Measurements from ENCODE around the gene MRPL1.
"Not testable (repeated sequence)": the region's sequence is repeated elsewhere in the genome, so short reads cannot be mapped to it uniquely, and the experiment has no call there.

MRPL1 gene

DNA sequence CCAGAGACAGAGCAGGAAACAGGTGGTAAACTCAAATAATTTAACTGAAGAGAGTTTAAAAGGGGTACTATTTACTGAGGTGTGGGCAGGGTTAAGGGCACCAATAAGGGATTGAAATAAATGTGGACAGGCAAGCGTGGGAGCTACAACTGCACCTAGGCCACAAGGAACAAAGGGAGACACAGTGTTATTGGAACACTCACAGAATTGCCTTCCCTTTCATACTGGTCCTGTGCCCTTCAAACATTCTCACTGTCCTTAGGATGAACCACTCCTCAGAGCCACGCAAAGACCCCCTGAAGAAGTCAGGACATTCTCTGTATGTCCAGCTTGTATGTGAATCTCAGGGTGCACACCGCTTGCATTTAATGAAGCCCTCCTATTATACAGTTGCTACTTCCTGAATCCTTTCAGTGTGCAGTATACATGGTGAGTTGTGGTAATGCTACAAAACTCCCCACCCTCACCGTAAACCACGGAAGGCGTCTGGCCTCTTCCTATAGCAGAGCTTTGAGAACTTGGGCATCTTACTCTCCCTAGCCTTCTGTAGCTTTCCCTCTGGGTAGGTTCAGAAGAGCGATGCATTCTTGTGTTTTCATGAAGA lies 9.6 kb upstream of the MRPL1 start:
- DNase-seq, result no peak

DNA sequence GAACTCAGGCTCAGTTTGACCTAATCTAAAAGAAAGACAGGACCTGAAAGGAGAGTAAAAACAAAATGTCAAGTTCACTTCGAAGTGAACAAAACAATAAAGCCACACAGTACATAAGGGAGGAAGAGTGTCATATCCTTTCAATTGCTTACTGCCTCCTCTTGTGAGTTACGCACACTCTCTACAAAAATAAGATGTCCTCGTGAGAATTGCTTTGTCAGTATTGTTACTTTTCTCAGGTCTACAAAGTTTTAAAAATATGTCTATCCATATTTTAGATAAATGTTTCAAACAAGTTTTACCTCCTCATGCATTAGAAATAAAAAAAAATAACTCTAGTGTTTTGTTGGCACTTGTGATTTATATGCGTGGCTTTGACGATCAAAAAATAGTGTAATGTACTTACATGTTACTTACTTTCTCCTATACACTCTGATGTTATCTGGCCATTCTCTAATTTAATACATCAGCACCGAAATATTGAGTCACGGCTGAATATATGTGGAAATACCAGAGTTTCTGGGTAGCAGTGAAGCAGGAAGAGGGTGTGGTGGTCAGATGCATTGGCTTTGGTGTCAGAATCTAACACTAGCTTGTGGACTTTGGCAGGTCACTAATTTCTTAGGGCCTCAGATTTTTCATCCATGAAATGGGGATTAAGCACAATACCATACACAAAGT lies 8.1 kb upstream of the MRPL1 start:
- no peak for DNase-seq

DNA sequence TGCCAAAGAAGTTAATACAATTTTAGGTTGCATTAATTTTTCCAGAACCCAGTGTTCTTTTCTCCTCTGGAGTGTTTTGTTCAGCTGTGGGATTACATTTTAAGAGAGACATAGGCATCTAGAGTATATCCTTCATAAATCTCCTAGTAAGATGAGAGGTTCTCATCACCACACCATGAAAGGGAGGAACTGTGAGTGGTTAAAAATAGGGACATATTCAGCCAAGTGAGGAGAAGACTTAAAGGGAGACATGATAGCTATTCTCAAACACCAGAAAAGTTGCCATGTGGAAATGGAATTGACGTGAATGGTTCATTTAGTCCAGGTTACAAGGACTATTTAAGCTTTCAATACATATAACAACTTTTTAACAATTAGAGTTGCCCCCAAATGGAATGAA lies 6.5 kb upstream of the MRPL1 start:
- DNase-seq, result no peak

DNA sequence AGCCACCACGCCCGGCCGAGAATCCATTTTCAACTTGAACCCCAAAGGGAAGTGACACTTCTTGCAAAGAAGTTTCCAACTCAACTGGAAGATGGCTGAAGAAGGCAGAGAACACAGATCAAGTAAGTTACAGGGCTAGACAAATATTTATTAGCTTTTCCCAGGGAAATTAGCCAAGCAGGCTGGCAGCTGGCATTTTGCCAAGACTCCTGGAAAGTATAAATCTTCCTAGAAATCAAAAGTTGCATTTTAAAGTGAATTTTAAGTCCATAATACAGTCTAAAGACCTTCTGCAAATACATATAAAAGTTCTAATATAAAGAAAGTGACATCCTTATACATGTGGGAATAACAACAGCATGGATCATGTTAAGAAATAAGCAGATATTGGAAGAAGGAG lies 3.4 kb upstream of the MRPL1 start:
- no peak for DNase-seq

DNA sequence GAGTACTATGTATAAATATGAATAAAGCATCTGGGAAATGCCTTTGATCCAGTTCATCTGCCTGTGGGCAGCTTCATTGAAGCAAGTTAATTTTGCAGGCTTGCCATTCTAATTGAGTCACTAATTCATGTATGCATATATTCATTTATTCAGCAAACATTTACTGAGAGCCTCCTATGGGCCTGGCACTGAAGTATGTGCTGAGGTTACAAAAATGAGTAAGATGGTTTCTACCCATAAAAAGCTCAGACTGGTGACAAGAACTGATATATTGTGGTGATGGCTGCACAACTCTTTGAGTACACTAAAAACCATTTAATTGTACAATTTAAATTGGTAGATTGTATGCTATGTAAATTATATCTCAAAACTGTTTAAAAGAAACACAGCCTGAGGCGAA lies 1.1 kb upstream of the MRPL1 start:
- DNase-seq, result no peak

DNA sequence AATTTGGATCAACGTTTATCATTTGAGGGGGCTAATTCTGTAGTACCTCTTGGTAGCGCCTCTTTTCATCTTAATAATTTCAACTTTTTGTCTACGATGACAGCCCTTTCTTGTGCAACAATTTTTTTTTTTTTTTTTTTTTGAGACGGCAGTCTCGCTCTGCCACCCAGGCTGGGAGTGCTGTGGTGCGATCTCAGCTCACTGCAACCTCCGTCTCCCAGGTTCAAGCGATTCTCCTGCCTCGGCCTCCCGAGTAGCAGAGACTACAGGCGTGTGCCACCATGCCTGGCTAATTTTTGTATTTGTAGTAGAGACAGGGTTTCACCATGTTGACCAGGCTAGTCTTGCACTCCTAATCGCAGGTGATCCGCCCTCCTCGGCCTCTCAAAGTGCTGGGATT lies 711 bp downstream of the MRPL1 start:
- not testable (repeated sequence) for DNase-seq

DNA sequence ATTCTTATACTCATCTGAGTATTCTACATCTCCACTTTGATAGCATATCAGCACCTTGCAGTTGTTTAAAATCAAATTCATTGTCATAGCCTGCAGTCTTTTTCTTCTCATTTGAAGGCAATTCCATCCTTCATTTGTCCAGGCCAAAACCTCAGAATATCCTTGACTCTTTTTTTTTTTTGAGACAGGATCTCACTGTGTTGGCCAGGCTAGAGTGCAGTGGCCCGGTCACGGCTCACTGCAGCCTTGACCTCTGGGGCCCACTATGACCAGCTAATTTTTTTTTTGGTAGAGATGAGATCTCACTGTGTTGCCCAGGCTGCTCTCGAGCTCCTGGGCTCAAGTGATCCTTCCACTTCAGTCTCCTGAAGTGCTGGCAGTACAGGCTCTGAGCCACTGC lies 2.6 kb downstream of the MRPL1 start:
- DNase-seq, result no peak

DNA sequence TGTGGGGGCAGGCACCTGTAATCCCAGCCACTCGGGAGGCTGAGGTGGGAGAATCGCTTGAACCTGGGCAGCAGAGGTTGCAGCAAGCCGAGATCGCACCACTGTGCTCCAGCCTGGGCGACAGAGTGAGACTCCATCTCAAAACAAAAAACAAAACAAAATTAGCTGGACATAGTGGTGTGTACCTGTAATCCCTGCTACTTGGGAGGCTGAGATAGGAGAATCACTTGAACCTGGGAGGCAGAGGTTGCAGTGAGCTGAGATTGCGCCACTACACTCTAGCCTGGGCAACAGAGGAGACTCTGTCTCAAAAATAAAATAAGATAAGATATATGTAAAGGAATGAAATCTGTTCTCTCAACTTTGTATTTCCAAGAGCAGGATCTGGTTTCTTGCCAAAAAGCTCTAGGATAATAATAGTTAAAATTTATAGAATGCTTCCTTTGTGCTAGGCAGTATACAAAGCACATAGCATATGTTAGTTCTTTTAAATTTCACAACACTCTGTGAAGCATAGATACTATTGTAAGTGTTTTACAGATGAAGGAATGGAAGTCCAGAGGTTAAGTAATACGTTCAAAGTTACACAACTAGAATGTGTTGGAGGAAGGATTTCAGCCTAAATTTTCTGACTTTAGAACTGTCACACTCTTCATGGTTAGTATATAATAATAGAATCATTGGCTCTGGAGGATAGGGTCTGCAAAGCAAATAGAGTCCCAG lies 10.3 kb downstream of the MRPL1 start:
- no peak for DNase-seq

DNA sequence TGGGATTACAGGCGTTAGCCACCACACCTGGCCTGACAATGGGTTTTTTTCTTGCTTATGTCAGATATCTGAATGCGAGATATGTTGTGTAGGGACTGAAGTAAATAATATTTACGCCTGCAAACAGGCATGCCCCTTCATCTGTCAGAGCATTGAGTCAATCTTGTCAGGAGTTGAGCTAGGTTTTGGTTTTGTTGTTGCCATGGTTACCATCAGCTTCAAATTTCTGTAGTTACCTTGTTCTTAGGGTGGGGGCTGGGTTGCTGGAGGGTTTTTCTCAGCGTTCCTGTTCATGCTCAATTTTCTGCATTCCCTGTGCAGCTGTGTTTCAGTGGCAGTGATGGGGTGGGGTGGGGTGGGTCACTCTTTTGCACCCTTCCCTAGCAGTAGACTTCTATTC lies 14.5 kb downstream of the MRPL1 start:
- DNase-seq, result no peak

DNA sequence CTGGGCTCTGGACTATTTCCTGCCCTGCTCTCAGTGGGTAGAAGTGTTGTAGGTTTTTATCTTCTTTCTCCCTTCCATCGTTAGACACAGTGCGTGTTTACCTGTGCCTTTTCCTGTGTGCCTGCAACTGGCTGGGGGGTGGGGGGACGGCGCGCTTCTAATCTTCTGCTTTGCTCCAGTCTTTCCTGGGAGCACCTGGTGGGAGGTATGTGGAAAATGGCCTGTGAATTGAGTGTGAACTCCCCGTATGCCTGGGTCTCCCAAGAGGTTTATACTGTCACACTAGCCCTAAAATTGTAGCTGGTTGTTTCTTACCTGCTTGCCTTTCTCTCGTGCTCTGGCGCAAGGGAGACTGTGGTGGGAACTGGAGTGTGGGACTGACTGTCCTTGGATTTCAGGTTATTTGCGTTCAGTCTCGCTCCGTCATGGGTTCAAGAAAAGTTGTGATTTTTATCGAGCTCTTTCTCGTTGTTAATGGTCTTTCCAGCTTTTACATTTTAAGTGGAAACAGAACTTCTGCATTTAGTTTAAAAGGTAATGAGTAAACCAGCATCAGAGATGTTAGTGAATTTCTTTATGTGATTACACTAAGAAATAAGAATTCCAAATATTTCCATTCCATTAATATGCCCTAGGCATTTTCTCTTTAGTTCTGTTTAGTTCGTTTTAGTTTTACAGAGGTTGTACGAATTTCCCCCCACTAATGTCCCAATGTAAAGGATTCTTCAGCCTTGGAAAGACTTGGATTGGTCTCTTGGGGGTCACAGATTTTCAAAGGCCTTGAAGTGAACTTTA lies 15.3 kb downstream of the MRPL1 start:
- DNase-seq, result no peak

DNA sequence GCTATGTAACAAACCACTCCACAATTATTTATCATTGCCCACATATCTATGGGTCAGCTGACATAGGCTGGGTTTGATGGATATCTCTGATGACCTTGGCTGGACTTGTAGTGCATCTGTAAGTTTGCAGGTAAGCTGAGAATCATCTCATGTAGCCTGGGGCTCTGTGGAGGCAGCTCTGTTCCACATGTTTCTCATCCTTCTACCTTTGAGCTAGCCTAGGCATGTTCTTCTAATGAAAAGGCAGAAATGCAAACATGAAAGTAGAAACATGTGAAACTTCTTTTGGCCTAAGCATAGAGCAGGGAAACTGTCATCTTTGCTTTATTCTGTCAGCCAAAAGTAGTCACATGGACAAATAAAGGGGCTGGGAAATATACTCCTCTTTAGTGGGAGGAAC lies 18.2 kb downstream of the MRPL1 start:
- no peak for DNase-seq

DNA sequence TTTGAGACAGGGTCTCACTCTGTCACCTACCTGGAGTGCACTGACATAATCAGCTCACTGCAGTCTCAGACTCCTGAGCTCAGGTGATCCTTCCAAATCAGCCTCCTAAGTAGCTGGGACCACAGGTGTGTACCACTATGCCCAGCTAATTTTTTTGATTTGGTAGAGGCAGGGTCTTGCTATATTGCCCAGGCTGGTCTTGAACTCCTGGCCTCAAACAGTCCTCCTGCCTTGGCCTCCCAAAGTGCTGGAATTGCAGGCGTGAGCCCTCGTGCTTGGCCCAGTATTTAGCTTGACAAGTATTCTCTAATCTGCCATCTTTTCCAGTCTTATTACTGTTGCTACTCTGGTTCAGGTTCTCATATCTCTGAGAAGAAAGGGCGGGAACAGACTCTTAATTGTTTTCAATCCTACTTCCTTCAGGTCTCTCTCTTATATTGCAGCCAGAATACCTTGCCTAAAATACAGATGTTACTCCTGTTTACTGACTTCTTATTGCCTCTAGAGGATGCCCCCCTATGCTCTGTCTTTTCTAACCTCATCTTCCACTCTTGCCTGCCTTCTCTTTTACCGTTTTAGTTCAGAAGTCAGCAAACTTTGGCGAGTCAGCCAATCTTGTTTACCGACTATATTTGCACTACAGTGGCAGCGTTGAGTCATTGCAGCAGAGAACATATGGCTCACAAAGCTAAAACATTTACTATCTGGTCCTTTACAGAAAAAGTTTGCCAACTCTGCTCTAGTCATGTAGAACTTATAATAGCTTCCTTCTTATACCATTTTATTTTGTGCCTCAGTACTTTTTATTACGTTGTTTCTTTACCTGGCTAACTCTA lies 19.0 kb downstream of the MRPL1 start:
- no peak for DNase-seq

DNA sequence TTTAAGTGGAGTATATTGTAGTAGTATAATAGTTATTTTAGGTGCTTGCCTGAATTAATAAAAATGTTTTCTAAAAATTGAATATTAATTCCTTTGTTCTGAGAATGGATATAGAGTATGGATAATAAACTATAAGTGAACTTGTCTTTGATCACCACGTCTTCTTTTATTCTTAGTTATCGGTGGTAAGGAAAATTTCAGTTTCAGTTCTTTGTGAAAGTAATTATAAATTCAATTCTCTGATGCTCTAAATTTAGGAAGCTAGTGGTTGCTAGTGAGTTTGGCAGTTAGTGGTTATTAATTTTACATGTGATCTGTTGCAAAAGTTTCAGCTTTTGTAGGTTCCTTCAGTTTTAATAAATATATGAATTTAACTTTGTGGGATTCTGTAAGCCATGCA lies 30.8 kb downstream of the MRPL1 start:
- DNase-seq, result no peak

DNA sequence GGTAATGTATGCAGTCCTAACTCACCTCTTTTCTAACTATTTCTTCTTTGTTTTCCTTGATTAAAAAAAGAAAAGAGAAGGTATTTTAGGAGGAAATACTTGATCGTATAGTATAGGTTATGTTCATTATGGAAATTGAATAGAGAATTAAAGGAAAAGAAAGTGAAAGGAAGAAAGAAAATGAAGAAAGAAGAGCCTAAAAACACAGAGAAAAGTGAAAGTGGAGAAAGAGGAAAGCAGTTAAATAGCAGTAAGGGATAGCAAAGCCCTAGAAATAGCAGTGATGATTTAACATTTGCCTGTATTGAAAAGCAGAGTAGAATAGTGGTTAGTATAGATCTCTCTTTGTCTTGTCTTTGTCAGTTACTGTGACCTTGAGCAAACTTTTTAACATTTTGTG lies 37.0 kb downstream of the MRPL1 start:
- DNase-seq, result no peak

DNA sequence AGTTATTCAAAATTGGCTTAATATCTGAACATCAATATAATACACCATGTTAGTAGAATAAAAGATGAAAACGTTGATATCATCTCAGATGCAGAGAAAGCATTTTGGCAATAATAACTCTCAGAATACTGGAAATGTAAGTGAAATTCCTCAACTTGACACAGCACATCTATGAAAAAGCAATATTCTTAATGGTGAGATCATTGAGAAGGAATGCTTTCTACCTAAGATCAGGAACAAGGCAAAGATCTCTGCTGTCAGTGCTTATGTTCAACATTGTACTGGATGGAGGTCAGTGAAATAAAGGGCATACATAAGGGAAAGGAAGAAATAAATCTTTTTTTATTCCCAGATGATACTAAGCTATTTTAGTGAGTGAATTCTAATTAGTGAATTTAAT lies 40.6 kb downstream of the MRPL1 start:
- no peak for DNase-seq

DNA sequence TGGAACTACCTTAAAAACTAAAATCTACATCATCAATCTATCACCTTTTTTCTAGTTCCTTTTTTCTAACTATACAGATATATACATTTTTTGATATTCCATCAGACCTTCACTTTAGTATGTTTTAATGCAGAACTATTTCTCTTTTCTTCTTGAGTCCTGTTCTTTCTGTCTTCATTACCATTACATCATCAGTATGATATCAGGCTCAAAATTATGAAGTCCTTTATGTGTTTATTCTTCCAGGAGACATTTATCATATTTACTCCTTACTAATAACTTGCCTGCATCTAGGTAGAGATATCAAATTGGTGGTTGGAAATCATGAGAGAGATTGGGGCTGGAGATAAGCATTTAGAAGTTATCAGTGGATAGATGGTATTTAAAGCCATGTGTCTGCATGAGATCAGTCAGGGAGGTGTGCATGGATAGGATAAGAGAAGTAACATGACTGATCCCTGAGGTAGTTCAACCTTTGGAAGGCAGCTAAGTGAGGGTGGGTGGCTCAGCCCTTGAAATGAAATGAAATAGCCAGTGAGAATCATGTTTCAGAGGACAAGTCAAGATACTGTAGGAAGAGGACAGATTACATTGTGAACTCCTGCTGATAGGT lies 43.1 kb downstream of the MRPL1 start:
- DNase-seq, result no peak

DNA sequence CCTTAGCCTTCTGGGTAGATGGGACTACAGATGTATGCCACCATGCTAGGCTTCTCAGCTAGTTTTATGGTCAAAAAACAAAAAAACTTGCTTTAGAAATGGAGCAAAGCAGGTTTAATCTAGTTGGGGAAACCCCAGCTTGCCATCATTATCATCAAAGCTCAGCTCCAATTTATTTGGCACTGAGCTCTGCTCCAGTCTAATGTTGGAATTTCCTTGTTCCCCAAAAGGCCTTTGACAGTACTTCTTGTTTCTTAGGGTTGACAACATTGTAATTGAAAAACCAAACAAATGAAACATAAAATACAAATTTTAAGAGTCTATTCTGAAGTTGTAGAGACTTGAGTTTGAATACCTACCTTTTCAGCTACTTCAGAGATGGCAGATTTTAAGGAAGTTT lies 48.0 kb downstream of the MRPL1 start:
- DNase-seq, result no peak

DNA sequence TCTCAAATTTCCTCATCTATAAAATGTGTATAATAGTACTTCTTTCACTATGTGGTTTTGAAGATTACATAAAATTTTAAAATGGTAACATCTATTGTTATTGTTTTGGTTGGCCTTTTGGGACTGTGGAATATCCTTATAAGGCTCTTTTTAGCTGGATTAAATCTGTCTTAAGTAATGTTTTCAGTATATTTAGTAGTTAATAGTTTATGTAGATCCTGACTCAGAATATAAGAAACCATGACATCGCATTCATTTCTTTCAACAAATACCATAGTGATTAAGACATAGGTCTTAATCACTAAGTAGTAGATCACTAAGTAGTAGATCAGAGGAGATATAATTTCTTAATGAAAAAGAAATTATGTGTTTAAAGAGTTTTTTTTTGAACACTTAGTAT lies 48.5 kb downstream of the MRPL1 start:
- no peak for DNase-seq

DNA sequence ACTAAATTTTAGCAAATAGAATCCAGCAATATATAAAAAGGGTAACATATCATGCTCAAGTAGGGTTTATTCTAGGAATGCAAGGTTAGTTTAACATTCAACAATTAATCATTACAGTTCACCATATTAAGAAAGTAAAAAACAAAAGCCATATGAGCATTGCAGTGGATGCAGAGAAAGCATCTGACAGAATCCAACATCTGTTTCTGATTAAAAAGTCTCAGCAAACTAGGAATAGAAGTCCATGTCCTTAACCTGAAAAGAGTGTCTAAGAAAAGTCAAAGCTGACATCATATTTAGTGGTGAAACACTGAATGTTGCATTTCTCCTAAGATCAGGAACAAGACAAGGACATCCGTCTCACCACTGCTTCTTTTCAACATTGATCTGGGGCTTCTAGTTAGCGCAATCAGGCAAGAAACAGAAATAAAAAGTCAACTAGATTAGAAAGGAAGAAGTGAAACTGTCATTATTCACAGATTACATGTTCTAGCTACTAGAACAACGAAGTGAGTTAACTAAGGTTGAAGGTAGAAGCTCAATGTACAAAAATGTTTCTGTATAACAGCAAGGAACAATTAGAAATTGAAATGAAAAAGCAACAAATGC lies 49.3 kb downstream of the MRPL1 start:
- no peak for DNase-seq

DNA sequence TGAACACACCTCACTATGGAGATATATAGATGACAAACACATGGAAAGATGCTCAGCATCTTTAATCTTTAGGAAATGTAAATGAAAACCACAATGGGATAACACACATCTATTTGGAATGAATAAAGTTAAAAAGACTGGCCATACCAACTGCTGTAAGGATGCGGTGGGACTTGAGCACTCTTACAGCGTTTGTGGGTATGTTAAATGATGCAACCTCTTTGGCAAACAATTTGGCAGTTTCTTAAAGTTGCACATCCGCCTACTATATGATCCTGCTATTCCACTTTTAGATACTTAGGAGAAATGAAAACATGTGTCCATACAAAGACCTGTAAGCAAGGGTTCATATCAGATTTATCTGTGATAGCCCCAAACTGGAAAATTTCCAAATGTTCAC lies 50.7 kb downstream of the MRPL1 start:
- no peak for DNase-seq

DNA sequence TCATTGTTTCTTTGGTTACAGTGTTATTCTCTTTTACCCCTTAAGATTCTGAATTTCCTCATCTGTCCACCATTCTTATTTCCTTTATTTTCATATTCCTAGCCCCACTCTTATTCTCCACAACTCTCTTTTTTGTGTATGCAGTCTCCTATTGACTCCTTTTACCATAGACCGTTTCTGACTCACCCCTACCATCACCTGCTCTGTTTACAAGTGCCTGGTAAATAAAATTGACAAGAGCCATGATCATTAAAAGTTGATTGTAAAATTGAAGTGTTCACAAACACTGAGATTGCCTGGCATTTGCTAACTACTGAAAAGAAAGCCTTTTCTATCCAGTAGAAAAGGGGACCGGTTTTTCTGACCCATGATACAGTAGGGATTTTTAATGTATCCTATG lies 54.4 kb downstream of the MRPL1 start:
- no peak for DNase-seq

DNA sequence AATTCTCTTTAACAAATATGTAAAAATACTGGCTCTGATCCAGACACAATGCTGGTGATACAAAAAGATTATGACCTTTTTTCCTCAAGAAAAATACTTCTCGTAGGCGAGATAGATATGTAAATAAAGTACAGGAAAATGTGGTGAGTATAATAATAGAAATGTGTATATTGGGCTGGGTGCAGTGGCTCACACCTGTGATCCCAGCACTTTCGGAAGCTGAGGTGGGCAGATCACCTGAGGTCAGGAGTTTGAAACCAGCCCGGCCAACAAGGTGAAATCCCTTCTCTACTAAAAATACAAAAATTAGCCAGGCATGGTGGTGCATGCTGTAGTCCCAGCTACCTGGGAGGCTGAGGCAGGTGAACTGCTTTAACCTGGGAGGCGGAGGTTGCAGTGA lies 55.0 kb downstream of the MRPL1 start:
- no peak for DNase-seq
